NK-92 (cell line): ENCODE measurements around the gene SERPINH1.

Experiments used
- DNase-seq: peaks from one replicate; lab custom pipeline; 2025; ENCODE audit not compliant: unreplicated experiment; lab: John Stamatoyannopoulos, UW

Gene SERPINH1

GRCh38 chr11:75532200-75533048, 29.6 kb upstream of the SERPINH1 start:
- peak; percentile 12 for DNase-seq

DNA sequence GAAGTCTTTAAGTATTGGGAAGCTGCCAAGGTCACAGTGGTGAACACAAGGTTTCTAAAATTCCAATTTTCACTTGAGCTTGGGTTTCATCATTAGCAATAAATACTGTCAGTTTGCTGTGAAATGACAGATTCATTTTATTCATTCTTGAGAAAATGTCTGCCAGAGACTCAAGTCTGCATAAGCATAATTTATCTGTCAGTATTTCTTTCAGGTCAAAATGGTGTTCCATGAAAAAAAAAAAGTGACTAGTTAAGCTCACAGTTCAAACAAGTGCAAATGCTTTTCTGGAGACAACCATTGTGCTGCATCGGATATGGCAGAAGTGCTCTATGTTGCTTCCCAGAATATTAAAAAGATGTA, 28.2 kb upstream of the SERPINH1 start:
- DNase-seq = no peak

DNA sequence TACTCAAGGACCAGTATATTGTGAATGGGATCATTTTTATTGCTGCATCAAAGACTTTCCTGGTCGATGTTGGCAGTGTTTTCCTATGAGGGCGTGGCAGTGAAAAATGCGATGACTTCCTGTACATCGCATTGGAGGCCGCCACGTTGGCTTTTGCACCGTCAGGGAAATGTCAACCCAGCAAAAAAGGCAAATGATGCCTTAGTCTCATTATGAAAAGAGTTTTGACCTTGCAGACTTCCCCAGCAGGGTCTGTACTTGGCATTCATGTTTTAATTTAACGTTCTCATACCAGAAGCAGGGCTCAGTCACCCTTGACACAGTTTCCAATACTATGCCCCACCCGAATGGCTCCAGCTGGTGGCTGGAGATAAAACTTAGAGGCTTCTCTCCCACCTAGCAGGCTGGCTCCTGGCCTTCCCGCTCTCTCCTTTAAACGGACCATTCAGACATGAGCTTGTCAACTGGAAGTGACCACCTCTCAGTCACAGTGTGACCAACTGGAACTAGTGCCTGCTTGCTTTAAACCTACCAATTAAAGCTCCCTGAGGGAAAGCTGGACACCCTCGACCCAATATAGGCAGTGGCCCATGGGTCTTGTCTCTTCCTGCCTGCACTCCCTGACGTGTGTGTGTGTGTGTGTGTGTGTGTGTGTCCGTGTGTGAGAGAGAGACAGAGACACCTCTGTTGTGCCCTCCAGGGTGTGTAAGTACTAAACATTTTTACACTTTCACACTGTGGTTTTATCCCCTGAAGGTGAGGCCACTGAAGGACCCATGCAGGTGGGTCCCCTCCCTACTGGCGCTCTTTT, 27.6 kb upstream of the SERPINH1 start:
- no peak for DNase-seq

- no peak for DNase-seq
Measured at GRCh38 chr11:75535071-75535470, 27.0 kb upstream of the SERPINH1 start.

DNA sequence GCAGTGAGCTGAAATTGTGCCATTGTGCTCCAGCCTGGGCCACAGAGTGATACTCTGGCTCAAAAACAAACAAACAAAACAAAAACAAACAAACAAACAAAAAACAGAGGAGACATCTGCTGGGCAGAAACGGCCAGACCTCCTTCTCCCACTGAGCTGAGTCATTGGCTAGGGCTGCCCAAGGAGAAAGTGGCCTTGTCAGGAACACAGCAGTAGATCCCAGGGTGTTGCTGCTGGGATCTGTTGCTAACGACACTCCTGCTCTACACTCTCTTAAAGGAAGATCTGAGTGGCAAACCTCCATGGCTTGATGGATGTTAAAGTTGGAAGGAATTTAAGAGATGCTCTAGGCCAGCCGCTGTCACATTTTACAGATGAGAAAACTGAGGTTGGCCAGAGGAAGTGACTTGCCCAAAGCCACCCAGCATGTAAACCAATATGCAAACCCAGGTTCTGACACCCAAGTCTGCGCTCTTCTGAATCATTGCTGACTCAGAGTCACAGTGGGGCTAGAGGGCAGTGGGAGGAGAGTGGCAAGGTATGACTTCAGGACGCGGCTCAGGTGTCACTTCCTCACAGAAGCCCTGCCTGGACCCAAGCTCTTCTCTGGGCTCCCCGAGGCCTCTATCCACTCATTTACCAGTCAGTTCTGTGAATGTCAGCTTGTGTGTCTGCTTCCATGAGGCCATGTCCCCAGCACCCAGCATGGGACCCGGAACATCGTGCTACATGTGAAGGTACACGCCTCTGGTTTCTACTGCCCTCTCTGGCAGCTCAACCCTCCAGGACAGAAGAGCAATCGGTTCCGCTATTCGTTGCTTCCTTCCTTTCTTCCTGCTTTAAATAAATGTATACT, 25.0 kb upstream of the SERPINH1 start:
- DNase-seq = no peak

DNA sequence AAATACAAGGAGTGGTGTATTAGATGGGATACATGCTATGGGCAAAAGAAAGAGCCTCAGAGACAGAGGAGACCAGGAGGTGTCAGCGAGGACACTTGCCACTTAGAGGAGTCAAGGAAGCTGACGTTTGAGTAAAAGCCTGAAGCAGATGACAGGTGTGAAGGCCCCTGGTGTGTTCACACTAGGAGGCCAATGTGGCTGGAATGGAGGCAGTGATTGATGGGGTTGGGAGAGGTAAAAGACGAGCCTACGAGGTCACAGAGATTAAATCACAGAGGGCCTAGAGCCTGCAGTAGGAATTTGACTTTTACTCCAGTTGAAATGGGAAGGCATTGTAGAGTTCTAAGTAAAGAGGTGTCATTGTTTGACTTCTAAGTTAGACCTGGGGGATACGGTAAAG, 24.3 kb upstream of the SERPINH1 start:
- no peak for DNase-seq

GRCh38 chr11:75538150-75538942, 23.7 kb upstream of the SERPINH1 start:
- DNase-seq = no peak

GRCh38 chr11:75539459-75540334, 22.4 kb upstream of the SERPINH1 start:
- DNase-seq = no peak

- no peak for DNase-seq
Measured at GRCh38 chr11:75541193-75542087, 20.6 kb upstream of the SERPINH1 start.

DNA sequence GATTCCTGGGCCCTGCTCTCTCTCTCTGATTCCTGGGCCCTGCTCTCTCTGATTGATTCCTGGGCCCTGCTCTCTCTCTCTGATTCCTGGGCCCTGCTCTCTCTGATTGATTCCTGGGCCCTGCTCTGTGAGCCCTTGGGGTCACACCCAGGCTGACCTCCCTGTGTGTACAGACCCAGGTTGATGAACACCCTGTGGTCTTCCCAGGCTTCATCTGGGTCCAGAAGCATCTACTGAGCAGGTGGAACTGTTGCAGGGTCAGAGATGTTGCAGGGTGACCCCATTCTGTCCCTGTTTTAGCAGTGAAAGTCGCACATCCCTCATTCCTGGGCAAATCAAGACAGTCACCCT, 20.0 kb upstream of the SERPINH1 start:
- no peak for DNase-seq

DNA sequence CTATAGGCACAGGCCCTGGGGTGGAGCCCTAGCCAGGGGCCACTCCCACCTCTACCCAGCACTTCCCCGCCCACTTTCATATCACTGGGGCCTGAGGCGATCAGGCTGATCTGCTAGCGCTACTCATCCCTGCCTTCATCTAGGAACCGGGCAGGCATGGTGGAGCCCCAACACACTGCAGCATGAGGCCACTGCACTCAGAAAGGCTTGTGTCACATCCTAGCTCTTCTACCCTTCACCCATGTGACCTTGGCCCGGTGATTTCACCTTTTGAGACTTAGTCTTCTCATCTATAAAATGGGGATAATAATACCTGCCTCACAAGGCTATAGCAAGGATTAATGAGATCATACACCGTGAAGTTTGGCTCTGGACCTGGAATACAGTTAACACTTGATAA, 18.2 kb upstream of the SERPINH1 start:
- no peak for DNase-seq

DNA sequence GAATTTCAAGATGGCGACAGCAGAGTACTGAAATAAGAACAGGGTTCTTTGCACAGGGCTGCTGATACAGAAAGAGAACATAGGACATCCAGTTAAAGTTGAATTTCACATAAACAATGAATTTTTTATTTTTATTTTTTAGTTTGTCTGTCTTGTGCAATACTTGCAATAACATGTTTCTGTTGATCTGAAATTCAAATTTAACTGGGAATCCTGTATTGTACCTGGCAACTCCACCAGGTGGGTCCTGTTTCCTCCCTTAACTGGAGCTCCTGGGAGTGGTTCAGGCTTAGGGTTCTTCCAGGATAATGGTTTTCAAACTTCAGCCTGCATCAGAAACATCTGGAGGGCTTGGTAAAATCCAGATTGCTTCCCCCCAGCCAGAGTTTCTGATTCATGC, 14.9 kb upstream of the SERPINH1 start:
- no peak for DNase-seq

DNA sequence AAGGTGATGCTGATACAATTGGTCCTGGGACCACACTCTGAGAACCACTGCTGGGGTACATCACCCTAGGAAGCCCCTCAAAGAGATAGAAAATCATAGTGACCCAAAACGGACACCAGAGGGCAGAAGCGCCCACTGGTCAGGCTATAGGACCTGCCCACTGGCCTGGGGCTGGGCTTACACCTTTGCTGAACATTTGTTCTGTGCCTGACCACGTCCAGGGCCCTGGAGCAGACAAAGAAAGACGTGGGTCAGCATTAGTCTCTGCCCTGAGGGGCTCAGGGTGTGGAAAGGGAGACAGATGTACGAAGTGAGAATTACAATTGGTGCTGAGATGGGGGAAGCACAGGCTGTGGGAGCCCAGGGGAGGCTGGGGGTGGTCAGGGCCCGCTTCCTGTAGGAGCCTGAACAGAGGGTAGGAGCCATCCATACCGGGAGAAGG, 14.4 kb upstream of the SERPINH1 start:
- no peak for DNase-seq

GRCh38 chr11:75548595-75549272, 13.3 kb upstream of the SERPINH1 start:
- DNase-seq = no peak

DNA sequence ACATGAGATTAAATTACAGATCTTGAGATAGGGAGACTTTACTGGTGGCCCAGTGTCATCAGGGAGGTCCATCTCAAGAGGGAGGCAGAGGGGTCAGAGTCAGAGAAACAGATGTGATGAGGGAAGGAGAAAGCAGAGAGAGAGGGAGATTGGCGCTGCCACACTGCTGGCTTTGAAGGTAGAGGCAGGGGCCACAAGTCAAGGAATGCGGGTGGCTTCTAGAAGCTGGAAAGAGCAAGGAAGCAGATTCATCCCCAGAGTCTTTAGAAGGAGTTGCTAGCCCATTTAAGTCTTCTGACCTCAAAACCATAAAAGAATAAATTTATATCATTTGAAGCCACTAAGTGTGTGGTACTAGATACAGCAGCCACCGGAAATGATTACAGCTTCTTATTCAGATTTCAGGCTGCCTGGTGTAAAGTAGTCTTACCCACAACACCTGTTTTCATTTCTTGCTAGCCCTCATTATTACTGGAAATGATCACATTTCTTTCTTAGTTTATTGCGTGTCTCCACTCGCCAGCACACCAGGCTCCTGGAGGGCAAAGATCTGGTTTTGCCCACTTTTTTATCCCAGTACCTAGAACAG, 12.6 kb upstream of the SERPINH1 start:
- DNase-seq = no peak

DNA sequence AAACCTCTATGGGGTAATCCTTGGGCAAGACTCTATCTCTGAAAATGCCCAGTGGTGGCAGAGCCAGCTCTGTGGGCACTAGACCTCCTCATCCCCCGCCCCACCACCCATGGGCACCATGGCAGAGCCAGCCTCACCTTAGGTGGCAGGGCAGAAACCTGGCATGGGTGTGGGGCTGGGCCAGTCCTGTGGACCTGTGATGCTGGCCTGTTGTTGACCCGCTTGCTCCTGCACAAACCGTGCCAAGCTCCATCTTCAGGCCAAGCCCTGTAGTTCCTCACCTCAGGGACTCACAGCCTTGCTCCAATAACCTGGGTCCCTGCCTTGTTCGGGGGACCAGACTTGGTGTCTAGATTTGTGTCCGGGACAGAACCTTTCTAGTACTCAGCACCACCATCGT, 8.9 kb upstream of the SERPINH1 start:
- no peak for DNase-seq

DNA sequence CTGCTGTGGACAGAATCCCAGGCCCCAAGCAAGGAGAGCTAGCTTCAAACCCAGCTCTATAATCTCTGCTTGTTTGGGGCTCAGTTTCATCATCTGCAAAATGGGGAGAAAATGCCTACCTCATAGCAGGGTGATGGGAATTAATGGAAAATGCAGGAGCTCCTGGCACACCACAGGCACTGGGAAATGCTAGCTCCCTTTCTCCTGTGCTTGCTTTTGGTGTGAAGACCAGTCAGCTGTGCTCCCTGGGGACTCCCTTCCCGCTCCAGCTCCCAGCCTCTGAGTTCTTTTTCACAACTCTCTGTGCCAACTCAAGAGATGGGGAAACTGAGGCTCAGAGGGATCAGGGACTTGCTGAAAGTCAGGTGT, 8.2 kb upstream of the SERPINH1 start:
- no peak for DNase-seq
